DND-41 (cell line): Measurements from ENCODE around the gene PCDHGB6.

Experiments
- ATAC-seq: fragments of 200-7000 bp; cut with Tn5 transposase; 3 replicates; pipeline ENCODE4 v1.9.1; 2021; ENCODE audit warnings: low read depth; ENCODE audit not compliant: insufficient read depth
- DNase-seq: peaks from one replicate; pipeline ENCODE4 v3.0.0-alpha.2; 2020
- H2AFZ ChIP-seq: 2 replicates; pipeline ENCODE4 v1.6.0; 2012; ENCODE audit warnings: low read depth, low read length
- H3K27ac ChIP-seq: 2 replicates; pipeline ENCODE4 v1.5.1; 2012; ENCODE audit warnings: low read length, inconsistent platforms
- H3K27me3 ChIP-seq: fragments of 200-600 bp; sonication (generic); 2 replicates; pipeline ENCODE4 v1.6.0; 2012; ENCODE audit warnings: low read length, mild to moderate bottlenecking, inconsistent platforms; ENCODE audit not compliant: insufficient read depth, poor library complexity
- H3K36me3 ChIP-seq: 2 replicates; pipeline ENCODE4 v1.5.1; 2012; ENCODE audit warnings: low read length, inconsistent platforms; ENCODE audit not compliant: insufficient read depth
- H3K4me1 ChIP-seq: 2 replicates; pipeline ENCODE4 v1.5.1; 2012; ENCODE audit warnings: mild to moderate bottlenecking, low read length; ENCODE audit not compliant: insufficient read depth
- H3K4me2 ChIP-seq: 2 replicates; pipeline ENCODE4 v1.6.0; 2012; ENCODE audit warnings: mild to moderate bottlenecking, moderate library complexity, low read length, inconsistent platforms; ENCODE audit not compliant: insufficient read depth
- H3K4me3 ChIP-seq, 2 experiments: fragments of 200-600 bp in 1 of 2; shearing (Covaris generic) in 1 of 2; 2 replicates each; pipeline ENCODE4 v1.5.1; 2012 to 2016; ENCODE audit warnings: inconsistent platforms in 2 of 2, low read length in 2 of 2, mild to moderate bottlenecking in 2 of 2, low read depth in 1 of 2, moderate library complexity in 1 of 2
- H3K79me2 ChIP-seq: 2 replicates; pipeline ENCODE4 v1.6.0; 2012; ENCODE audit warnings: low read length, inconsistent platforms; ENCODE audit not compliant: insufficient read depth
- H3K9ac ChIP-seq: 2 replicates; pipeline ENCODE4 v1.6.0; 2012; ENCODE audit warnings: low read depth, mild to moderate bottlenecking, inconsistent platforms, low read length, moderate library complexity
- H3K9me3 ChIP-seq: 2 replicates; pipeline ENCODE4 v1.5.1; 2012; ENCODE audit warnings: low read length, moderate library complexity, mild to moderate bottlenecking, inconsistent platforms; ENCODE audit not compliant: insufficient read depth, severe bottlenecking
- H4K20me1 ChIP-seq: 2 replicates; pipeline ENCODE4 v1.6.0; 2012; ENCODE audit warnings: low read length; ENCODE audit not compliant: insufficient read depth
- CTCF ChIP-seq: IDR thresholded peaks from 2 replicates; pipeline ENCODE4 v1.5.1; 2012; ENCODE audit warnings: borderline replicate concordance, low read length, moderate library complexity, mild to moderate bottlenecking; ENCODE audit not compliant: poor library complexity, severe bottlenecking; ENCODE audit errors: extremely low read depth
- EZH2 ChIP-seq: IDR thresholded peaks from 3 replicates; pipeline ENCODE4 v1.6.1; 2012; ENCODE audit warnings: borderline replicate concordance, low read depth, mild to moderate bottlenecking, moderate library complexity, low read length, inconsistent platforms; ENCODE audit not compliant: severe bottlenecking

Gene PCDHGB6

GRCh38 chr5:141421489-141421855 lies 13.7 kb downstream of the PCDHGB6 start:
- Histone ChIP-seq H2AFZ (no peak overlapping the region), H3K4me3 (no peak overlapping the region), H3K9me3 (no peaks in the 10 kb centered on the region)

GRCh38 chr5:141422742-141423291 lies 15.0 kb downstream of the PCDHGB6 start:
- no peak overlapping the region for H3K4me2 ChIP-seq
- no peak overlapping the region for H3K4me3 ChIP-seq
- ATAC-seq, result no peak
- no peak for TF ChIP-seq EZH2
- TF ChIP-seq CTCF, result no peak
- no peak overlapping the region for H2AFZ ChIP-seq
- no peaks in the 10 kb centered on the region for H3K36me3 ChIP-seq
- no peak overlapping the region for H3K9ac ChIP-seq
- H3K4me1 ChIP-seq, result no peaks in the 10 kb centered on the region
- no peaks in the 10 kb centered on the region for H3K9me3 ChIP-seq
- no peak for DNase-seq
- no peaks in the 10 kb centered on the region for H3K79me2 ChIP-seq
- no peak overlapping the region for H3K27ac ChIP-seq
- peaks cover 10% of the 10 kb centered on the region for H3K27me3 ChIP-seq
- no peaks in the 10 kb centered on the region for H4K20me1 ChIP-seq

More at GRCh38 chr5:141421489-141421855, 13.7 kb downstream of the PCDHGB6 start:
- ATAC-seq (no peak), DNase-seq (no peak)
- Histone ChIP-seq H3K4me1 (no peaks in the 10 kb centered on the region), H3K27me3 (peaks cover 10% of the 10 kb centered on the region), H3K36me3 (no peaks in the 10 kb centered on the region), H3K27ac (no peak overlapping the region), H3K79me2 (no peaks in the 10 kb centered on the region), H3K9ac (no peak overlapping the region), H4K20me1 (no peaks in the 10 kb centered on the region), H3K4me2 (no peak overlapping the region)
- no peak for TF ChIP-seq CTCF
- TF ChIP-seq EZH2, result no peak

GRCh38 chr5:141427783-141428426 lies 20.1 kb downstream of the PCDHGB6 start:
- H3K27ac ChIP-seq, result no peak overlapping the region
- no peak overlapping the region for H2AFZ ChIP-seq
- H3K79me2 ChIP-seq, result no peaks in the 10 kb centered on the region
- no peak overlapping the region for H3K4me3 ChIP-seq
- no peaks in the 10 kb centered on the region for H4K20me1 ChIP-seq
- DNase-seq (no peak), ATAC-seq (no peak)
- H3K9ac ChIP-seq, result no peak overlapping the region
- H3K36me3 ChIP-seq, result no peaks in the 10 kb centered on the region
- H3K4me2 ChIP-seq, result no peak overlapping the region
- H3K9me3 ChIP-seq, result no peaks in the 10 kb centered on the region
- no peaks in the 10 kb centered on the region for H3K4me1 ChIP-seq
- TF ChIP-seq CTCF (no peak), EZH2 (no peak)
- peaks cover 6% of the 10 kb centered on the region for H3K27me3 ChIP-seq
